SK-N-SH (cell line): Measurements from ENCODE around the gene SLC41A2. TPM values are rescaled to one million over a fixed set of nuclear protein-coding genes. Genes with fewer than 3 reads are reported as not detected.

ENCODE experiments used
- CTCF ChIA-PET: fragments of 300-600, 350-600 bp; formaldehyde crosslinking; extraction: SDS; loops from one replicate; lab custom pipeline; 2021; lab: Yijun Ruan, JAX
- POLR2A ChIA-PET: fragments of 350-600 bp; sonication (Branson Sonifier 250); formaldehyde crosslinking; extraction: SDS; loops from one replicate; lab custom pipeline; 2020; ENCODE audit warnings: antibody characterized with exemption, inconsistent platforms; lab: Yijun Ruan, JAX
- DNase-seq: peaks from one replicate; pipeline ENCODE4 v3.0.0; 2012
- H2AFZ ChIP-seq: fragments of 200-600 bp; sonication (generic); 2 replicates; pipeline ENCODE4 v1.8.1; 2016; ENCODE audit warnings: antibody characterized with exemption, mild to moderate bottlenecking, low read depth
- H3F3A ChIP-seq: fragments of 200-600 bp; sonication (generic); replicated peaks from 2 replicates; pipeline ENCODE3; 2016; ENCODE audit warnings: antibody characterized with exemption, mild to moderate bottlenecking; ENCODE audit not compliant: insufficient read depth
- H3K27ac ChIP-seq, 2 experiments: fragments of 200-500 bp in 1 of 2; fragments of 200-600 bp in 1 of 2; sonication (Bioruptor generic) in 1 of 2; sonication (generic), shearing (Covaris generic) in 1 of 2; 2 replicates each; pipeline versions ENCODE4 v1.5.1 to v1.6.1; 2014 to 2016; ENCODE audit warnings: low read depth in 2 of 2, inconsistent platforms in 1 of 2, low read length in 1 of 2, mild to moderate bottlenecking in 1 of 2, mixed read lengths in 1 of 2
- H3K27me3 ChIP-seq: fragments of 200-600 bp; sonication (generic), shearing (Covaris generic); 2 replicates; pipeline ENCODE4 v1.6.1; 2016; ENCODE audit warnings: mixed run types; ENCODE audit not compliant: insufficient read depth
- H3K36me3 ChIP-seq, 2 experiments: fragments of 200-500 bp in 1 of 2; fragments of 200-600 bp in 1 of 2; sonication (Bioruptor generic) in 1 of 2; sonication (generic) in 1 of 2; replicated peaks in 1 of 2; 2 replicates each; pipeline versions ENCODE3 to v1.5.1; 2014 to 2016; ENCODE audit warnings: low read length in 1 of 2, mild to moderate bottlenecking in 1 of 2; ENCODE audit not compliant: insufficient read depth in 2 of 2, control insufficient read depth in 1 of 2
- H3K4me1 ChIP-seq, 2 experiments: fragments of 200-500 bp in 1 of 2; fragments of 200-600 bp in 1 of 2; sonication (Bioruptor generic) in 1 of 2; sonication (generic), shearing (Covaris generic) in 1 of 2; 2 replicates each; pipeline versions ENCODE4 v1.5.1 to v1.6.1; 2014 to 2016; ENCODE audit warnings: low read depth in 1 of 2, low read length in 1 of 2, mixed run types in 1 of 2; ENCODE audit not compliant: insufficient read depth in 2 of 2, control insufficient read depth in 1 of 2
- H3K4me2 ChIP-seq: fragments of 200-600 bp; sonication (generic), shearing (Covaris generic); 2 replicates; pipeline ENCODE4 v1.6.1; 2017; ENCODE audit warnings: mixed run types
- H3K4me3 ChIP-seq, 2 experiments: fragments of 200-500 bp in 1 of 2; fragments of 200-600 bp in 1 of 2; sonication (Bioruptor generic) in 1 of 2; sonication (generic), shearing (Covaris generic) in 1 of 2; 2 replicates each; pipeline versions ENCODE4 v1.5.1 to v1.8.1; 2014 to 2016; ENCODE audit warnings: low read depth in 2 of 2, inconsistent platforms in 1 of 2, low read length in 1 of 2, mild to moderate bottlenecking in 1 of 2, mixed read lengths in 1 of 2, moderate library complexity in 1 of 2
- H3K79me2 ChIP-seq: fragments of 200-600 bp; sonication (generic); 2 replicates; pipeline ENCODE4 v1.8.1; 2017; ENCODE audit warnings: mild to moderate bottlenecking; ENCODE audit not compliant: insufficient read depth
- H3K9ac ChIP-seq: fragments of 200-600 bp; sonication (generic); 2 replicates; pipeline ENCODE4 v1.6.1; 2017; ENCODE audit warnings: mixed run types
- H3K9me2 ChIP-seq: fragments of 200-600 bp; sonication (generic); 2 replicates; pipeline ENCODE4 v1.6.1; 2017; ENCODE audit warnings: mixed run types
- H3K9me3 ChIP-seq: fragments of 200-600 bp; sonication (generic); 2 replicates; pipeline ENCODE4 v1.6.1; 2017; ENCODE audit warnings: mixed run types, mild to moderate bottlenecking, moderate library complexity
- H4K20me1 ChIP-seq: fragments of 200-600 bp; sonication (generic); 2 replicates; pipeline ENCODE4 v1.6.1; 2017; ENCODE audit warnings: mild to moderate bottlenecking, mixed run types; ENCODE audit not compliant: insufficient read depth
- EZH2phosphoT487 ChIP-seq: fragments of 200-600 bp; sonication (generic); IDR thresholded peaks from 2 replicates; pipeline ENCODE4 v1.6.1; 2017; ENCODE audit warnings: low read depth, mixed run types, mild to moderate bottlenecking, antibody characterized with exemption, moderate library complexity, borderline replicate concordance
- FOSL2 ChIP-seq: IDR thresholded peaks from 2 replicates; pipeline ENCODE4 v1.4.0; 2012; ENCODE audit warnings: low read depth, mild to moderate bottlenecking, moderate library complexity, borderline replicate concordance
- FOXJ3 ChIP-seq: sonication (generic); formaldehyde crosslinking; IDR thresholded peaks from 2 replicates; pipeline ENCODE4 v1.5.1; 2020; ENCODE audit warnings: mild to moderate bottlenecking, missing genetic modification reagents
- GATA2 ChIP-seq: sonication (generic); formaldehyde crosslinking; IDR thresholded peaks from 2 replicates; pipeline ENCODE4 v1.5.0; 2020; ENCODE audit warnings: mild to moderate bottlenecking, missing genetic modification reagents
- JUND ChIP-seq: IDR thresholded peaks from 2 replicates; pipeline ENCODE4 v1.4.0; 2012
- MXI1 ChIP-seq: IDR thresholded peaks from 2 replicates; pipeline ENCODE4 v1.6.1; 2012; ENCODE audit warnings: mild to moderate bottlenecking, low read depth, low read length, improper control_type of control experiment
- SIN3A ChIP-seq: IDR thresholded peaks from 2 replicates; pipeline ENCODE4 v1.6.1; 2012; ENCODE audit warnings: low read depth, mild to moderate bottlenecking, low read length, moderate library complexity, borderline replicate concordance
- SMC3 ChIP-seq: IDR thresholded peaks from 2 replicates; pipeline ENCODE4 v1.6.1; 2012; ENCODE audit warnings: low read depth, low read length, improper control_type of control experiment
- TAF1 ChIP-seq: IDR thresholded peaks from 2 replicates; pipeline ENCODE4 v1.6.1; 2012; ENCODE audit warnings: low read depth, mild to moderate bottlenecking, low read length, moderate library complexity, borderline replicate concordance
- ZBTB33 ChIP-seq: IDR thresholded peaks from 2 replicates; pipeline ENCODE4 v1.4.0; 2012; ENCODE audit warnings: low read depth, borderline replicate concordance
- WGBS: methylation state at CpG from one replicate; pipeline ENCODE4 v1.1.6; 2017; ENCODE audit warnings: low lambda C conversion rate; 5-methylcytosine and 5-hydroxymethylcytosine counted together
- polyA plus RNA-seq, 3 experiments: library from polyadenylated mRNA; depleted of rRNA; stranded (reverse); fragments of >200 nt; gene quantifications; 2 replicates each; pipeline ENCODE4 v1.2.3, GENCODE V29; 2012
- TF ChIP-seq, protein P1 (sequence below): IDR thresholded peaks from 2 replicates; pipeline ENCODE4; 2012
- TF ChIP-seq, protein P2 (sequence below): fragments of 150-350 bp; IDR thresholded peaks from 2 replicates; pipeline ENCODE4 v1.6.1; 2017; ENCODE audit warnings: antibody characterized with exemption, low read length, low read depth, borderline replicate concordance

The SLC41A2 gene
- polyA plus RNA-seq, 1 of the 3 experiments (the other 2 are of a cell fraction) = 1.7 TPM

- H3F3A ChIP-seq = no peaks in the 10 kb centered on the region
- POLR2A ChIA-PET = no interaction called here
- no peak overlapping the region for H2AFZ ChIP-seq
- H3K4me3 ChIP-seq = no peak overlapping the region
- no peak overlapping the region for H3K27ac ChIP-seq
- TF ChIP-seq, protein P1, sequence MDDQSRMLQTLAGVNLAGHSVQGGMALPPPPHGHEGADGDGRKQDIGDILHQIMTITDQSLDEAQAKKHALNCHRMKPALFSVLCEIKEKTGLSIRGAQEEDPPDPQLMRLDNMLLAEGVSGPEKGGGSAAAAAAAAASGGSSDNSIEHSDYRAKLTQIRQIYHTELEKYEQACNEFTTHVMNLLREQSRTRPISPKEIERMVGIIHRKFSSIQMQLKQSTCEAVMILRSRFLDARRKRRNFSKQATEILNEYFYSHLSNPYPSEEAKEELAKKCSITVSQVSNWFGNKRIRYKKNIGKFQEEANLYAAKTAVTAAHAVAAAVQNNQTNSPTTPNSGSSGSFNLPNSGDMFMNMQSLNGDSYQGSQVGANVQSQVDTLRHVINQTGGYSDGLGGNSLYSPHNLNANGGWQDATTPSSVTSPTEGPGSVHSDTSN = peak; percentile 48
- TF ChIP-seq GATA2 = no peak
- TF ChIP-seq FOSL2 = 0 out of 2 replicates have a peak, but pooled peaks have one; percentile 6
- TF ChIP-seq ZBTB33 = no peak
- TF ChIP-seq SIN3A = no peak
- no peak for TF ChIP-seq JUND
- H3K4me1 ChIP-seq = peaks cover 0 to 14% of the 10 kb centered on the region in 2 experiments; a peak in 1 of 4 replicates
- no peaks in the 10 kb centered on the region for H3K36me3 ChIP-seq
- no peaks in the 10 kb centered on the region for H3K9me2 ChIP-seq
- WGBS = 82% methylated on average over 7 of the region's 7 CpGs
- no peak for DNase-seq
- H3K9ac ChIP-seq = no peak overlapping the region
- no peak overlapping the region for H3K4me2 ChIP-seq
- H3K9me3 ChIP-seq = no peaks in the 10 kb centered on the region
- no peaks in the 10 kb centered on the region for H4K20me1 ChIP-seq
- CTCF ChIA-PET = no interaction called here
- no peaks in the 10 kb centered on the region for H3K79me2 ChIP-seq
- no peaks in the 10 kb centered on the region for H3K27me3 ChIP-seq
Observed at GRCh38 chr12:104928036-104928745, 29.9 kb downstream of the SLC41A2 start.

GRCh38 chr12:104925501-104925900 lies 32.6 kb downstream of the SLC41A2 start:
- Histone ChIP-seq H3K4me3 (no peak overlapping the region), H2AFZ (no peak overlapping the region), H4K20me1 (no peaks in the 10 kb centered on the region), H3K36me3 (peaks cover 0 to 7% of the 10 kb centered on the region in 2 experiments), H3K4me1 (0 out of 4 replicates have a peak, but pooled peaks cover 0 to 8% of the 10 kb centered on the region in 2 experiments), H3K27me3 (no peaks in the 10 kb centered on the region), H3K27ac (no peak overlapping the region), H3K9me2 (no peaks in the 10 kb centered on the region), H3K9ac (no peak overlapping the region), H3F3A (no peaks in the 10 kb centered on the region), H3K9me3 (peaks cover 5% of the 10 kb centered on the region; the same call in 1 of the 2 replicates), H3K79me2 (no peaks in the 10 kb centered on the region), H3K4me2 (no peak overlapping the region)
- POLR2A ChIA-PET = no interaction called here
- no peak for DNase-seq
- 97% methylated on average over 7 of the region's 7 CpGs for WGBS
- CTCF ChIA-PET = interaction anchor here (1.0 kb wide), 1 partner anchor 11 kb away, joined by 3 read pairs; no protein-coding TSS in a partner anchor
- no peak for TF ChIP-seq TAF1
- no peak for TF ChIP-seq FOXJ3
- TF ChIP-seq MXI1 = no peak
- TF ChIP-seq EZH2phosphoT487 = no peak
- TF ChIP-seq, protein P2, sequence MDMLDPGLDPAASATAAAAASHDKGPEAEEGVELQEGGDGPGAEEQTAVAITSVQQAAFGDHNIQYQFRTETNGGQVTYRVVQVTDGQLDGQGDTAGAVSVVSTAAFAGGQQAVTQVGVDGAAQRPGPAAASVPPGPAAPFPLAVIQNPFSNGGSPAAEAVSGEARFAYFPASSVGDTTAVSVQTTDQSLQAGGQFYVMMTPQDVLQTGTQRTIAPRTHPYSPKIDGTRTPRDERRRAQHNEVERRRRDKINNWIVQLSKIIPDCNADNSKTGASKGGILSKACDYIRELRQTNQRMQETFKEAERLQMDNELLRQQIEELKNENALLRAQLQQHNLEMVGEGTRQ = no peak
- TF ChIP-seq, protein P1 = no peak
- no peak for TF ChIP-seq JUND
- no peak for TF ChIP-seq SMC3
